A673 (cell line): ENCODE results near the gene HOXB9. TPM values are rescaled to one million over a fixed set of nuclear protein-coding genes. Genes with fewer than 3 reads are reported as not detected.
A peak's percentile ranks its signal among the peaks of the same experiment; 100 is the strongest.

Experiments
- BruUV-seq: library from RNA; stranded (reverse); fragments of 400-500 nt; replicated peaks from 2 replicates; lab custom pipeline; 2021; lab: Mats Ljungman, UMichigan
- CTCF ChIA-PET: fragments of 300-600 bp; sonication (Branson Sonifier 250); formaldehyde crosslinking; loops from one replicate; lab custom pipeline; 2022; ENCODE audit warnings: antibody characterized with exemption; lab: Charles Lee
- POLR2A ChIA-PET: fragments of 300-600 bp; sonication (Branson Sonifier 250); formaldehyde crosslinking; loops from one replicate; lab custom pipeline; 2022; ENCODE audit warnings: antibody characterized with exemption; ENCODE audit not compliant: low non-redundant PET; lab: Charles Lee
- DNase-seq: peaks from one replicate; pipeline ENCODE4 v3.0.0-alpha.2; 2015; ENCODE audit warnings: low spot score
- H3K27ac ChIP-seq: fragments of 200-600 bp; sonication (generic); 2 replicates; pipeline ENCODE4 v1.5.1; 2016; ENCODE audit warnings: mixed run types, low read depth, mild to moderate bottlenecking, mixed read lengths, antibody characterized with exemption, low read length; ENCODE audit not compliant: poor library complexity, severe bottlenecking
- H3K27me3 ChIP-seq: fragments of 200-600 bp; sonication (generic); replicated peaks from 2 replicates; pipeline ENCODE4 v1.6.1; 2017; ENCODE audit warnings: mixed run types, low read depth, mild to moderate bottlenecking, mixed read lengths, antibody characterized with exemption, low read length; ENCODE audit not compliant: insufficient read depth, poor library complexity
- H3K36me3 ChIP-seq: fragments of 200-600 bp; sonication (generic); 2 replicates; pipeline ENCODE4 v1.6.1; 2016; ENCODE audit warnings: mixed run types, mild to moderate bottlenecking, mixed read lengths, antibody characterized with exemption, low read length; ENCODE audit not compliant: insufficient read depth, poor library complexity, severe bottlenecking
- H3K4me1 ChIP-seq: fragments of 200-600 bp; sonication (generic); 2 replicates; pipeline ENCODE4 v1.6.1; 2017; ENCODE audit warnings: mixed run types, mild to moderate bottlenecking, mixed read lengths, antibody characterized with exemption, low read length; ENCODE audit not compliant: insufficient read depth, poor library complexity, severe bottlenecking
- H3K4me3 ChIP-seq: fragments of 200-600 bp; sonication (generic); 2 replicates; pipeline ENCODE4 v1.5.1; 2016; ENCODE audit warnings: low read depth, mixed run types, mild to moderate bottlenecking, mixed read lengths, low read length; ENCODE audit not compliant: poor library complexity, severe bottlenecking
- H3K9me3 ChIP-seq: fragments of 200-600 bp; sonication (generic); 2 replicates; pipeline ENCODE4 v1.6.1; 2016; ENCODE audit warnings: mixed run types, low read depth, mild to moderate bottlenecking, mixed read lengths, antibody characterized with exemption, low read length; ENCODE audit not compliant: poor library complexity, severe bottlenecking
- CTCF ChIP-seq: fragments of 300-800, 200-600 bp; sonication (generic); conservative IDR thresholded peaks from 2 replicates; pipeline ENCODE4 v1.5.1; 2017; ENCODE audit warnings: low read depth, mild to moderate bottlenecking, antibody characterized with exemption, low read length, moderate library complexity, mixed read lengths
- EZH2 ChIP-seq: fragments of 200-600 bp; sonication (generic); IDR thresholded peaks from 2 replicates; pipeline ENCODE4 v1.6.1; 2017; ENCODE audit warnings: borderline replicate concordance, low read depth, mild to moderate bottlenecking, mixed read lengths, antibody characterized with exemption, low read length; ENCODE audit not compliant: poor library complexity, severe bottlenecking
- intact Hi-C: fragments of 100-400 bp; cut with micrococcal nuclease; formaldehyde crosslinking; loops from one replicate; pipeline ENCODE4 v1.10.0; 2022; ENCODE audit not compliant: unreplicated experiment
- total RNA-seq: library from RNA; stranded (reverse); gene quantifications from 2 replicates; pipeline ENCODE4 v1.2.3, GENCODE V29; 2021

HOXB9 gene
- total RNA-seq, 1 experiment from 2014 or later: 8.2 TPM

- H3K36me3 ChIP-seq: no peaks in the 10 kb centered on the region
- H3K27ac ChIP-seq: peak overlapping the region; percentile 96
- DNase-seq: peak; percentile 87
- POLR2A ChIA-PET: interaction anchor here (0.6 to 0.7 kb wide), 2 partner anchors 14 to 279 kb away, joined by 3 to 5 read pairs; no protein-coding TSS in a partner anchor
- no peaks in the 10 kb centered on the region for H3K27me3 ChIP-seq
- intact Hi-C loops: no loop called here
- TF ChIP-seq CTCF (peak; percentile 34; the same call in 1 of the 2 replicates), EZH2 (no peak)
- peak overlapping the region; percentile 87 for H3K4me3 ChIP-seq
- H3K4me1 ChIP-seq: peaks cover 30% of the 10 kb centered on the region
- no TSS peak for BruUV-seq
- H3K9me3 ChIP-seq: no peaks in the 10 kb centered on the region
- CTCF ChIA-PET: interaction anchor here (0.6 to 1.4 kb wide), 6 partner anchors 11 to 1477 kb away, joined by 3 to 5 read pairs (median 4); partner anchors contain the start of gene HOXB5
Observed at GRCh38 chr17:48612854-48613691, 13.1 kb downstream of the HOXB9 start.

- no peak for TF ChIP-seq EZH2
- TF ChIP-seq CTCF: no peak
- ChIA-PET POLR2A (interaction anchor here (0.6 to 0.7 kb wide), 2 partner anchors 13 to 279 kb away, joined by 3 to 5 read pairs; no protein-coding TSS in a partner anchor), CTCF (interaction anchor here (0.7 to 0.8 kb wide), 3 partner anchors 12 to 1478 kb away, joined by 3 to 5 read pairs (median 3); no protein-coding TSS in a partner anchor)
- H3K27me3 ChIP-seq: no peaks in the 10 kb centered on the region
- no TSS peak for BruUV-seq
- no peaks in the 10 kb centered on the region for H3K36me3 ChIP-seq
- peak overlapping the region; percentile 96 for H3K27ac ChIP-seq
- intact Hi-C loops: no loop called here
- peaks cover 30% of the 10 kb centered on the region for H3K4me1 ChIP-seq
- peak; percentile 75 for DNase-seq
- peak overlapping the region; percentile 87 for H3K4me3 ChIP-seq
- H3K9me3 ChIP-seq: no peaks in the 10 kb centered on the region
Observed at GRCh38 chr17:48612456-48612853, 13.7 kb downstream of the HOXB9 start.

GRCh38 chr17:48611681-48612455, 14.3 kb downstream of the HOXB9 start:
- peak overlapping the region; percentile 87 for H3K4me3 ChIP-seq
- H3K9me3 ChIP-seq: no peaks in the 10 kb centered on the region
- TF ChIP-seq EZH2 (no peak), CTCF (no peak)
- H3K4me1 ChIP-seq: peaks cover 30% of the 10 kb centered on the region
- H3K27ac ChIP-seq: peak overlapping the region; percentile 96
- peaks cover 4% of the 10 kb centered on the region for H3K36me3 ChIP-seq
- intact Hi-C loops: no loop called here
- no TSS peak for BruUV-seq
- DNase-seq: peak; percentile 73
- ChIA-PET CTCF (no interaction called here), POLR2A (no interaction called here)
- no peaks in the 10 kb centered on the region for H3K27me3 ChIP-seq
